Panc1 (cell line): ENCODE results near the gene CD80. TPM values are rescaled to one million over a fixed set of nuclear protein-coding genes. Genes with fewer than 3 reads are reported as not detected.

Experiments
- ATAC-seq: fragments of 200-7000 bp; cut with Tn5 transposase; 2 replicates; pipeline ENCODE4 v1.9.1; 2020; ENCODE audit warnings: mild to moderate bottlenecking, moderate library complexity
- BruUV-seq: library from RNA; stranded (reverse); fragments of 400-500 nt; replicated peaks from 2 replicates; lab custom pipeline; 2021; lab: Mats Ljungman, UMichigan
- CTCF ChIA-PET: fragments of 300-600 bp; sonication (Branson Sonifier 250); formaldehyde crosslinking; loops from one replicate; lab custom pipeline; 2022; ENCODE audit warnings: antibody characterized with exemption; lab: Charles Lee
- POLR2A ChIA-PET: fragments of 300-600 bp; sonication (Branson Sonifier 250); formaldehyde crosslinking; loops from one replicate; lab custom pipeline; 2022; ENCODE audit warnings: antibody characterized with exemption; lab: Charles Lee
- DNase-seq: peaks from one replicate; pipeline ENCODE4 v3.0.0-alpha.2; 2010; ENCODE audit warnings: low read depth, low spot score
- H3K27ac ChIP-seq: 2 replicates; pipeline ENCODE4 v1.5.1; 2011; ENCODE audit warnings: mild to moderate bottlenecking, low read length, inconsistent platforms
- H3K27me3 ChIP-seq: fragments of 200-500 bp; sonication (Bioruptor generic); 2 replicates; pipeline ENCODE4 v1.6.0; 2014; ENCODE audit warnings: low read length, inconsistent platforms; ENCODE audit not compliant: control insufficient read depth, insufficient read depth
- H3K36me3 ChIP-seq: fragments of 200-500 bp; sonication (Bioruptor generic); 2 replicates; pipeline ENCODE4 v1.5.1; 2014; ENCODE audit warnings: inconsistent platforms, mild to moderate bottlenecking, low read length, moderate library complexity; ENCODE audit not compliant: control insufficient read depth, insufficient read depth
- H3K4me1 ChIP-seq: 2 replicates; pipeline ENCODE4 v1.5.1; 2011; ENCODE audit warnings: inconsistent platforms, mild to moderate bottlenecking, low read length, moderate library complexity; ENCODE audit not compliant: control insufficient read depth, insufficient read depth
- H3K4me3 ChIP-seq, 2 experiments: 2 replicates each; pipeline ENCODE4 v1.5.1; 2011 to 2012; ENCODE audit warnings: low read depth in 2 of 2, low read length in 2 of 2, mild to moderate bottlenecking in 2 of 2, inconsistent platforms in 1 of 2, moderate library complexity in 1 of 2
- H3K9me3 ChIP-seq: fragments of 200-500 bp; sonication (Bioruptor generic); 2 replicates; pipeline ENCODE4 v1.5.1; 2014; ENCODE audit warnings: low read depth, mild to moderate bottlenecking, inconsistent platforms, low read length, moderate library complexity; ENCODE audit not compliant: control insufficient read depth, insufficient read depth
- POLR2AphosphoS5 ChIP-seq: IDR thresholded peaks from 2 replicates; pipeline ENCODE4 v1.6.1; 2012; ENCODE audit warnings: mild to moderate bottlenecking, low read depth, low read length, moderate library complexity
- SIN3A ChIP-seq: IDR thresholded peaks from 2 replicates; pipeline ENCODE4 v1.6.1; 2012; ENCODE audit warnings: low read depth, mild to moderate bottlenecking, low read length, moderate library complexity, borderline replicate concordance; ENCODE audit not compliant: insufficient read depth
- TCF7L2 ChIP-seq: IDR thresholded peaks from 2 replicates; pipeline ENCODE4 v1.6.1; 2011; ENCODE audit warnings: mild to moderate bottlenecking, low read depth, low read length, inconsistent platforms
- in situ Hi-C: cut with HindIII; loops from 2 replicates; pipeline ENCODE4 v1.10.0; 2016; ENCODE audit warnings: low sequenced_read_pairs, low pct_unique_long_range_greater_than_20kb
- intact Hi-C: fragments of 100-400 bp; cut with micrococcal nuclease; formaldehyde crosslinking; loops from one replicate; pipeline ENCODE4 v1.10.0; 2022; ENCODE audit not compliant: unreplicated experiment
- total RNA-seq: library from RNA; stranded (reverse); gene quantifications from one replicate; pipeline ENCODE4 v1.2.1, GENCODE V29; 2021; ENCODE audit not compliant: unreplicated experiment
- TF ChIP-seq, protein P1 (sequence below), 2 experiments: IDR thresholded peaks; 2 replicates each; pipeline ENCODE4 v1.6.1; 2011 to 2012; ENCODE audit warnings: low read depth in 2 of 2, control low read depth in 1 of 2, low read length in 1 of 2, mild to moderate bottlenecking in 1 of 2, moderate library complexity in 1 of 2; ENCODE audit not compliant: insufficient read depth in 1 of 2
- TF ChIP-seq, protein P2 (sequence below): fragments of 450-650 bp; IDR thresholded peaks from 2 replicates; pipeline ENCODE4 v1.5.1; 2017; ENCODE audit warnings: mild to moderate bottlenecking

CD80 gene
- total RNA-seq, 1 experiment from 2014 or later: 0.15 TPM

DNA sequence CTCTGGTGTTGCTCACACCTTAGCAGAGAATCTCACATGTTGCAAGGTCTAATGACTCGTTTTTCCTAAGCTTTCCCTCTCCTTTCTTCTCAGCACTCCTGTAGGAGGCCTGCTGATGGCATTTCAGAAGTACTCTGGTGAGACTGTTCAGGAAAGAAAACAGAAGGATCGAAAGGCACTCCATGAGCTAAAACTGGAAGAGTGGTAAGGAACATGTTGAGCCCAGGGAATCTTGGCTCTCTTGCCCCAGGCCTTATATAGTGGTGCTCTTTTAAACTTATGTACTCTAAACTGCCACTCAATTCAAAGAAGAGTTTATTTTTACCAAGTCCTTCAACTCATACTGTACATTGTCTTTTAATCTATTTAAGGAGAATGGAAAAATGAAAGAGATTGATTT lies 42.3 kb downstream of the CD80 start:
- no peak for TF ChIP-seq TCF7L2
- TF ChIP-seq, protein P1, sequence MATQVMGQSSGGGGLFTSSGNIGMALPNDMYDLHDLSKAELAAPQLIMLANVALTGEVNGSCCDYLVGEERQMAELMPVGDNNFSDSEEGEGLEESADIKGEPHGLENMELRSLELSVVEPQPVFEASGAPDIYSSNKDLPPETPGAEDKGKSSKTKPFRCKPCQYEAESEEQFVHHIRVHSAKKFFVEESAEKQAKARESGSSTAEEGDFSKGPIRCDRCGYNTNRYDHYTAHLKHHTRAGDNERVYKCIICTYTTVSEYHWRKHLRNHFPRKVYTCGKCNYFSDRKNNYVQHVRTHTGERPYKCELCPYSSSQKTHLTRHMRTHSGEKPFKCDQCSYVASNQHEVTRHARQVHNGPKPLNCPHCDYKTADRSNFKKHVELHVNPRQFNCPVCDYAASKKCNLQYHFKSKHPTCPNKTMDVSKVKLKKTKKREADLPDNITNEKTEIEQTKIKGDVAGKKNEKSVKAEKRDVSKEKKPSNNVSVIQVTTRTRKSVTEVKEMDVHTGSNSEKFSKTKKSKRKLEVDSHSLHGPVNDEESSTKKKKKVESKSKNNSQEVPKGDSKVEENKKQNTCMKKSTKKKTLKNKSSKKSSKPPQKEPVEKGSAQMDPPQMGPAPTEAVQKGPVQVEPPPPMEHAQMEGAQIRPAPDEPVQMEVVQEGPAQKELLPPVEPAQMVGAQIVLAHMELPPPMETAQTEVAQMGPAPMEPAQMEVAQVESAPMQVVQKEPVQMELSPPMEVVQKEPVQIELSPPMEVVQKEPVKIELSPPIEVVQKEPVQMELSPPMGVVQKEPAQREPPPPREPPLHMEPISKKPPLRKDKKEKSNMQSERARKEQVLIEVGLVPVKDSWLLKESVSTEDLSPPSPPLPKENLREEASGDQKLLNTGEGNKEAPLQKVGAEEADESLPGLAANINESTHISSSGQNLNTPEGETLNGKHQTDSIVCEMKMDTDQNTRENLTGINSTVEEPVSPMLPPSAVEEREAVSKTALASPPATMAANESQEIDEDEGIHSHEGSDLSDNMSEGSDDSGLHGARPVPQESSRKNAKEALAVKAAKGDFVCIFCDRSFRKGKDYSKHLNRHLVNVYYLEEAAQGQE (IDR thresholded peaks at IDR 0.05; ENCODE audit: insufficient read depth in 1 of 2, low read depth in 2 of 2, low read length in 1 of 2): no peak
- TF ChIP-seq, protein P2, sequence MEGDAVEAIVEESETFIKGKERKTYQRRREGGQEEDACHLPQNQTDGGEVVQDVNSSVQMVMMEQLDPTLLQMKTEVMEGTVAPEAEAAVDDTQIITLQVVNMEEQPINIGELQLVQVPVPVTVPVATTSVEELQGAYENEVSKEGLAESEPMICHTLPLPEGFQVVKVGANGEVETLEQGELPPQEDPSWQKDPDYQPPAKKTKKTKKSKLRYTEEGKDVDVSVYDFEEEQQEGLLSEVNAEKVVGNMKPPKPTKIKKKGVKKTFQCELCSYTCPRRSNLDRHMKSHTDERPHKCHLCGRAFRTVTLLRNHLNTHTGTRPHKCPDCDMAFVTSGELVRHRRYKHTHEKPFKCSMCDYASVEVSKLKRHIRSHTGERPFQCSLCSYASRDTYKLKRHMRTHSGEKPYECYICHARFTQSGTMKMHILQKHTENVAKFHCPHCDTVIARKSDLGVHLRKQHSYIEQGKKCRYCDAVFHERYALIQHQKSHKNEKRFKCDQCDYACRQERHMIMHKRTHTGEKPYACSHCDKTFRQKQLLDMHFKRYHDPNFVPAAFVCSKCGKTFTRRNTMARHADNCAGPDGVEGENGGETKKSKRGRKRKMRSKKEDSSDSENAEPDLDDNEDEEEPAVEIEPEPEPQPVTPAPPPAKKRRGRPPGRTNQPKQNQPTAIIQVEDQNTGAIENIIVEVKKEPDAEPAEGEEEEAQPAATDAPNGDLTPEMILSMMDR: no peak
- no peak for TF ChIP-seq SIN3A
- no peak for TF ChIP-seq POLR2AphosphoS5
- H3K36me3 ChIP-seq: peaks cover 29% of the 10 kb centered on the region
- DNase-seq (no peak), ATAC-seq (no peak)
- no peak overlapping the region for H3K27ac ChIP-seq
- ChIA-PET CTCF (no interaction called here), POLR2A (interaction anchor here (0.6 kb wide), 1 partner anchor 622 kb away, joined by 3 read pairs; no protein-coding TSS in a partner anchor)
- H3K27me3 ChIP-seq: no peaks in the 10 kb centered on the region
- H3K4me3 ChIP-seq: no peak overlapping the region
- no peaks in the 10 kb centered on the region for H3K9me3 ChIP-seq
- in situ Hi-C loops (no loop called here), intact Hi-C loops (no loop called here)
- no peaks in the 10 kb centered on the region for H3K4me1 ChIP-seq
- BruUV-seq: no TSS peak

DNA sequence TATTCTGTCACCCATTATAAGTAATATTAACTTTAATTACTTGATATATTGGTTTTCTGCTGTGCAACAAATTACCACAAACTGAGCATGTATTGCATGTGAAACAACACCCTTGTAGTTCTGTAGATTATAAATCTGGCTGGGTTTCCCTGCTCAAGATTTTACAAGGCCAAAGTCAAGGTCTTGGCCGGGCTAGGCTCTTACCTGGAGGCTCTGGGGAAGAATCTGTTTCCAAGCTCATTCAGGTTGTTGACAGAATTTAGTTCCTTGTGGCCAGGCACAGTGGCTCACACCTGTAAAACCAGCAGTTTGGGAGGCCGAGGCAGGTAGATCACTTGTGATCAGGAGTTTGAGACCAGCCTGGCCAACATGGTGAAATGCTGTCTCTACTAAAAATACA lies 44.8 kb downstream of the CD80 start:
- Histone ChIP-seq H3K27me3 (no peaks in the 10 kb centered on the region), H3K36me3 (peaks cover 39% of the 10 kb centered on the region), H3K27ac (no peak overlapping the region), H3K4me3 (no peak overlapping the region), H3K4me1 (no peaks in the 10 kb centered on the region), H3K9me3 (no peaks in the 10 kb centered on the region)
- CTCF ChIA-PET: no interaction called here
- no peak for DNase-seq
- POLR2A ChIA-PET: interaction anchor here (0.8 kb wide), 1 partner anchor 15 kb away, joined by 4 read pairs; no protein-coding TSS in a partner anchor
- no peak for ATAC-seq
- no TSS peak for BruUV-seq
- in situ Hi-C loops: no loop called here
- TF ChIP-seq, protein P1 (IDR thresholded peaks at IDR 0.05; ENCODE audit: insufficient read depth in 1 of 2, low read depth in 2 of 2, low read length in 1 of 2): no peak
- TF ChIP-seq SIN3A (no peak), POLR2AphosphoS5 (no peak), TCF7L2 (no peak)
- TF ChIP-seq, protein P2: no peak
- intact Hi-C loops: no loop called here
